ENCODE measurements around the gene APBA2.

The APBA2 gene

DNA sequence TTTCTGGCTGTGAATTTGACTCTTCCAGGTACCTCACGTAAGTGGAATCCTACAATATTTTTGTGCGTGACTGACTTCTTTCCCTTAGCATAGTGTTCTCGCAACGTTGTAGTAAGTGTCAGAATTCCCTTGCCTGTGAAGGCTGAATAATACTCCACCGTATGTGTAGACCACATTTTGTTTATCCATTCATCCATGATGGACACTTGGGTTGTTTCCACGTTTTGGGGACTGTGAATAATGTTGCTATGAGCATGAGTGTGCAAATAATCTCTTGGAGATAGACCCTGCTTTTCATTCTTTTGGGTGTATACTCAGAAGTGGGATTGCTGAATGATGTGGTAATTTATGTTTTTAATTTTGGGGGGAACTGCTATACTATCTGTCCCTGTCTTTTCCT, 82.2 kb downstream of the APBA2 start:
- Histone ChIP-seq H3K4me1 (ENCODE audit: low read length) (peaks cover 42% of the 10 kb centered on the region), H3K36me3 (replicated peaks; ENCODE audit: low read depth, low read length) (no peaks in the 10 kb centered on the region), H3K27ac (ENCODE audit: low read length) (no peak overlapping the region), H3K27me3 (ENCODE audit: low read depth, low read length) (no peaks in the 10 kb centered on the region), H3K4me2 (ENCODE audit: low read length) (no peak overlapping the region), H4K20me1 (ENCODE audit: insufficient read depth, low read length) (no peaks in the 10 kb centered on the region), H3K9ac (ENCODE audit: low read length) (no peak overlapping the region), H2AFZ (ENCODE audit: low read depth, low read length) (no peak overlapping the region), H3K4me3 (ENCODE audit: low read length) (no peak overlapping the region), H3K9me3 (ENCODE audit: insufficient read depth, low read length) (no peaks in the 10 kb centered on the region), H3K79me2 (ENCODE audit: low read length) (no peaks in the 10 kb centered on the region)
- TF ChIP-seq EZH2phosphoT487 (IDR thresholded peaks at IDR 0.05; ENCODE audit: low read depth): no peak
- TF ChIP-seq, protein P1, sequence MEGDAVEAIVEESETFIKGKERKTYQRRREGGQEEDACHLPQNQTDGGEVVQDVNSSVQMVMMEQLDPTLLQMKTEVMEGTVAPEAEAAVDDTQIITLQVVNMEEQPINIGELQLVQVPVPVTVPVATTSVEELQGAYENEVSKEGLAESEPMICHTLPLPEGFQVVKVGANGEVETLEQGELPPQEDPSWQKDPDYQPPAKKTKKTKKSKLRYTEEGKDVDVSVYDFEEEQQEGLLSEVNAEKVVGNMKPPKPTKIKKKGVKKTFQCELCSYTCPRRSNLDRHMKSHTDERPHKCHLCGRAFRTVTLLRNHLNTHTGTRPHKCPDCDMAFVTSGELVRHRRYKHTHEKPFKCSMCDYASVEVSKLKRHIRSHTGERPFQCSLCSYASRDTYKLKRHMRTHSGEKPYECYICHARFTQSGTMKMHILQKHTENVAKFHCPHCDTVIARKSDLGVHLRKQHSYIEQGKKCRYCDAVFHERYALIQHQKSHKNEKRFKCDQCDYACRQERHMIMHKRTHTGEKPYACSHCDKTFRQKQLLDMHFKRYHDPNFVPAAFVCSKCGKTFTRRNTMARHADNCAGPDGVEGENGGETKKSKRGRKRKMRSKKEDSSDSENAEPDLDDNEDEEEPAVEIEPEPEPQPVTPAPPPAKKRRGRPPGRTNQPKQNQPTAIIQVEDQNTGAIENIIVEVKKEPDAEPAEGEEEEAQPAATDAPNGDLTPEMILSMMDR (IDR thresholded peaks at IDR 0.05; ENCODE audit: low read depth, low read length): no peak

DNA sequence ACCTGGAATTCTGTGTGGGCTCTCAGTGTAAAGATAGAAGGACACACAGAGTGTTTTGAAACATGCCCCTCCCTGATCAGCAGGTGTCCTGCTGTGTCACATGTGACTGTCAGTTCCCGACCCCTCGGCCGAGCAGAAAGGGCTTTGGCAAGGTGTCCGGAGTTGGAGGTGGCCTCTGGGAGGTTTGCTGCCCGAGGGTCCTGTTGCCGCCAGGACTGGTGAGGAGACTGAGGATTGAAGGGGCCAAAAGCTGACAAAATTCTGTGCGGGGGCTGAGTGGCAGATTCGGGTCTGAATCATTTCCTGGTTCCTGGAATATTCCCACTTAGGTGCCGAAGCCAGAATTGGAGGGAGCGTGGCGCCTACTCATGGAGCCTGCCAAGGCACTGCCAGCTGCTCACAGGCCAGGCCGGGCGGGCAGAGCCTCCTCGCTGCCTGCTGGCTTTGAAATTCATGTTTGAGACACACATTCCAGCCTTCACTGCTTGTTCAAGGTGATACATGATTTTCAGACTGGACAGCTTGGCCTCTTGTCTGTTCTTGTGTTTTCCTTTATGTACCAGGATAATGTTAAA, 83.8 kb downstream of the APBA2 start:
- Histone ChIP-seq H3K9ac (ENCODE audit: low read length) (no peak overlapping the region), H3K4me2 (ENCODE audit: low read length) (no peak overlapping the region), H3K27me3 (ENCODE audit: low read depth, low read length) (no peaks in the 10 kb centered on the region), H3K4me3 (ENCODE audit: low read length) (no peak overlapping the region), H3K9me3 (ENCODE audit: insufficient read depth, low read length) (no peaks in the 10 kb centered on the region), H4K20me1 (ENCODE audit: insufficient read depth, low read length) (no peaks in the 10 kb centered on the region), H3K36me3 (replicated peaks; ENCODE audit: low read depth, low read length) (no peaks in the 10 kb centered on the region), H2AFZ (ENCODE audit: low read depth, low read length) (no peak overlapping the region), H3K4me1 (ENCODE audit: low read length) (peaks cover 37% of the 10 kb centered on the region), H3K79me2 (ENCODE audit: low read length) (no peaks in the 10 kb centered on the region), H3K27ac (ENCODE audit: low read length) (no peak overlapping the region)
- TF ChIP-seq EZH2phosphoT487 (IDR thresholded peaks at IDR 0.05; ENCODE audit: low read depth): no peak
- TF ChIP-seq, protein P1 (IDR thresholded peaks at IDR 0.05; ENCODE audit: low read depth, low read length): no peak

DNA sequence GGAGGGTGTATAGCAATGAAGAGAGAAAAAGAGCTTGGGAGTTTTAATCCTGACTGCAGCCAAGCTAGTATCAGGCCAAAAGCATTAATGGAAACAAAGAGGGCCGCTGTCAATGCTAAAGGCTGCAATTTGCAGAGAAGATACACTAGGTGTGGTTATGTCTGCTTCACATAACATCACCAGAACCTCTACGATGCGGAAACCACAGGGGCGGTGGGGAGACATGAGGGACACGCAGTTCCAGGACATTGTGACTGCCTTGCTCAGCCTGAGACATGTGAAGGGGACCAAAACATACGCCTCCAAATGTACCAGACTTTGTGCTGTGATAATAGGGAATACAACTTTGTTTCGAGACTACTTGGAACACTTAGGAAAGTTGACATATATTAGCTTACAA, 88.4 kb downstream of the APBA2 start:
- Histone ChIP-seq H4K20me1 (ENCODE audit: insufficient read depth, low read length) (no peaks in the 10 kb centered on the region), H3K9me3 (ENCODE audit: insufficient read depth, low read length) (no peaks in the 10 kb centered on the region), H3K4me1 (ENCODE audit: low read length) (peaks cover 25% of the 10 kb centered on the region), H3K27me3 (ENCODE audit: low read depth, low read length) (no peaks in the 10 kb centered on the region), H3K4me2 (ENCODE audit: low read length) (no peak overlapping the region), H3K27ac (ENCODE audit: low read length) (no peak overlapping the region), H3K9ac (ENCODE audit: low read length) (no peak overlapping the region), H3K36me3 (replicated peaks; ENCODE audit: low read depth, low read length) (no peaks in the 10 kb centered on the region), H2AFZ (ENCODE audit: low read depth, low read length) (no peak overlapping the region), H3K79me2 (ENCODE audit: low read length) (no peaks in the 10 kb centered on the region), H3K4me3 (ENCODE audit: low read length) (no peak overlapping the region)
- TF ChIP-seq, protein P1 (IDR thresholded peaks at IDR 0.05; ENCODE audit: low read depth, low read length): no peak
- TF ChIP-seq EZH2phosphoT487 (IDR thresholded peaks at IDR 0.05; ENCODE audit: low read depth): no peak

- Histone ChIP-seq H3K9me3 (ENCODE audit: insufficient read depth, low read length) (no peaks in the 10 kb centered on the region), H2AFZ (ENCODE audit: low read depth, low read length) (no peak overlapping the region), H3K4me2 (ENCODE audit: low read length) (no peak overlapping the region)
Observed at GRCh38 chr15:28975766-28976179, 90.0 kb downstream of the APBA2 start.

More at GRCh38 chr15:28975766-28976179, 90.0 kb downstream of the APBA2 start:
- Histone ChIP-seq H4K20me1 (ENCODE audit: insufficient read depth, low read length) (no peaks in the 10 kb centered on the region), H3K27ac (ENCODE audit: low read length) (no peak overlapping the region), H3K79me2 (ENCODE audit: low read length) (no peaks in the 10 kb centered on the region), H3K4me1 (ENCODE audit: low read length) (peaks cover 25% of the 10 kb centered on the region), H3K9ac (ENCODE audit: low read length) (no peak overlapping the region), H3K4me3 (ENCODE audit: low read length) (no peak overlapping the region), H3K36me3 (replicated peaks; ENCODE audit: low read depth, low read length) (no peaks in the 10 kb centered on the region), H3K27me3 (ENCODE audit: low read depth, low read length) (no peaks in the 10 kb centered on the region)
- no peak for TF ChIP-seq EZH2phosphoT487 (IDR thresholded peaks at IDR 0.05; ENCODE audit: low read depth)
- TF ChIP-seq, protein P1 (IDR thresholded peaks at IDR 0.05; ENCODE audit: low read depth, low read length): peak; percentile 94
